HG03135 (cell line): ENCODE data around the gene CACNG1.

Experiments
- ATAC-seq: cut with Tn5 transposase; IDR thresholded peaks from one replicate; pipeline ENCODE4 v1.9.1; 2021; ENCODE audit warnings: mild to moderate bottlenecking, moderate library complexity; ENCODE audit not compliant: unreplicated experiment

Gene CACNG1

DNA sequence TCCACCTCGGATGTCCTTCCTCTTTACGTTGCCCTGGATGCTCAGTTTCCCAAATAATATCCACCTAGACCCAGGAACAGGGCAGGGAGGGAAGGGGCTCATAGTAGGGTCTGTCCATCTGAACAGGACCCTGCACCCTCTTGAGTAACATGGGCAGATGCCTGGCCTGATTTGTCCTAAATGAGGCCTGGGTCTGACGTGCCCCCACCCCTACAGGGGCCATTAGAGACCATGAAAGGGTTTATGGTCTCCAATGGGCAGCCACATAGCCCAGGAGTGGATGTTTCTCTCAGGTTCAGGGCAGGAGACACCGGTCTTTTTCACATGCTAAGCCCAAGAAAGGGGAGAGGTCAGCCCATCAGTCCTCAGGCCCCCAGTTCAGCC is 6.8 kb downstream of the CACNG1 start:
- no peak for ATAC-seq

DNA sequence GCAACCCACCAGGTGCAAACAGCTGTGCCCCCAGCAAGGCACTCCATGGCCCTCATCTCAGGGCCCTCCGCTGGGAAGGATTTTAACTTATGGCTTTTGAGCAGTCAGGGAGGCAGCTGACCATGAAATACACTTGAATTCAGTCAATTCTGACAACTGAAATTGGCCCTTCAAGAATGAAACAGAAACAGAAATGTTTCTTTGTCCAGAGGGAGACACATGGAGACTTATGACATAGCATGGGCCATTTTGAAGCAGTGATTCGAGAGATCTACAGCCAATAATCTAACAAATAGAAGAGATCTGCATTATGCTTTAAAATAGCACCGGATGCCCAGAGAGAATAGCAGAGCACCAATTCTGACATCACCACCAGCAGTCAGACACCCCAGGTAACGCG is 7.5 kb downstream of the CACNG1 start:
- ATAC-seq = no peak

GRCh38 chr17:67052720-67053437 is 8.5 kb downstream of the CACNG1 start:
- no peak for ATAC-seq

DNA sequence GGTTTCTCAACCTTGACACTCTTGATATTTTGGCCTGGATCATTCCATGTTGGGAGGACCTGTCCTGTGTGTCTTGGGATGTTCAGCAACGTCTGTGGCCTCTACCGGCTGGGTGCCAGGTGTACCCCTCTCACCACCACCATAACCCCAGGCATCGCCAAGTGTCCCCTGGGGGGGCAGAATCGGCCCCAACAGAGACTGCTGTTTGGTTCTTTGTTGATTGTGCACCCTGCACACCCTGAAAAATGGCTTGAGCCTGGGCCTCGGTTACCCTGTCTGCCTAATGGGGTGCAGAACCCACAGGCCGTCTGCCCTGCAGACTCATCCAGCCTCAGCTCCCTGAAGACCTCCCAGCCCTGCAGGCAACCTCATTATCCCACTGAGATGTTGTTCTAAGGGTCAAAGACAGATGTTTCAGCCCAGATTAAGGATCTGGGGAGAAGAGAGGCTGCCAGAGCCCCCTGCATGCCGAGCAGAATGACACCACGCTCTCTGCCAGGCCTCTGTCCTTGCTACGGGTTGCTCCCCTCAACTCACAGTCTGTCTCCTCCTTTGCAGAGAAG is 9.2 kb downstream of the CACNG1 start:
- no peak for ATAC-seq

DNA sequence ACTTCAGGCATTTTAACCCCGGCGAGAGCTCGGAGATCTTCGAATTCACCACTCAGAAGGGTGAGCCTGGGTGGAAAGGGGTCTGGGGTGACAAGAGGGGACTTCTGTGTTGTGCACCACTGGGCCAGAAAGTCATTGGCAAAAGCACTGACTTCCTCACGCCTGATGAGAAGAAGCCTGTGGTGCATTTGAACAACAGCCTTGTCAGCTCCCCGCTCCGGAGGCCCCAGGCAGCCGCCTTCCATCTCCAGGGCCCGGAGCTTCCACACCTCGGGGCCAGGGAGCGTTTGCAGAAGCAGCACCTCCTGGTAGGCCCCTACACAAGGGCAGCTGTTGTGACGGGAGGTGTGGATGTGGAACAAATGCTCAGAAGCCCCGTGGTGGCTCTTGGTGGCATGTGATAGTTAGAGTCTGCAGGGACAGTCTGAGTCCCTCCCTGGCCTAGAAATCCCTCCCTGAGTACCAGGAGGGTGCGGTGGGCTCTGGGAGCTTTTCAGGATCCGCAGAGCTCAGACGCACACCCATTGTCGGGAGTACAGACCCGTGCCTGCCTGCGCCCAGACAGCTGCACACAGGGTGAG is 9.7 kb downstream of the CACNG1 start:
- ATAC-seq = no peak

DNA sequence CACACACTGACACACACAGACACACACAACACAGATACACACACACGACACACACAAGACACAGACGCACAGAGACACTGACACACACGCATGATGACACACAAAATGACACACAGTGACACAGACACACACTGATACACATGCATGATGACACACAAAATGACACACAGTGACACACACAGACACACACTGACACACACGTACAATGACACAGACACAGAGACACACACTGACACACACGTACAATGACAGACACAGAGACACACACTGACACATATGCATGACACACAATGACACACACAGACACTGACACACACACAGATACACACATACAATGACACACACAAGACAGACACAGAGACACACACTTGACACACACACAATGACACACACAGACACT is 10.3 kb downstream of the CACNG1 start:
- no peak for ATAC-seq

DNA sequence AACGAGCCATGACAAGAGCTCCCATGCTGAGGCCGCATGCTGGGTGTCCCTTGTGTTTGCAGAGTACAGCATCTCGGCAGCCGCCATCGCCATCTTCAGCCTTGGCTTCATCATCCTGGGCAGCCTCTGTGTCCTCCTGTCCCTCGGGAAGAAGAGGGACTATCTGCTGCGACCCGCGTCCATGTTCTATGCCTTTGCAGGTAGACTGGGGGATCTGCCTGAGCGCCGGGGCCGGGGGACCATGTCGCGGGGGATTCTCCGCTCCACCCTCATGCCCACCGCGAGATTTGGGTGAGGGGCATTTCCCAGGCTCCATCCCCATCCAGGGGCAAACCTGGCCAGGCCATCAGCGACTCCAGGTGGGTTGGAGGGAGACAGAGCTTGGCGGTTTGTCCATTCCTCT is 10.7 kb downstream of the CACNG1 start:
- no peak for ATAC-seq

DNA sequence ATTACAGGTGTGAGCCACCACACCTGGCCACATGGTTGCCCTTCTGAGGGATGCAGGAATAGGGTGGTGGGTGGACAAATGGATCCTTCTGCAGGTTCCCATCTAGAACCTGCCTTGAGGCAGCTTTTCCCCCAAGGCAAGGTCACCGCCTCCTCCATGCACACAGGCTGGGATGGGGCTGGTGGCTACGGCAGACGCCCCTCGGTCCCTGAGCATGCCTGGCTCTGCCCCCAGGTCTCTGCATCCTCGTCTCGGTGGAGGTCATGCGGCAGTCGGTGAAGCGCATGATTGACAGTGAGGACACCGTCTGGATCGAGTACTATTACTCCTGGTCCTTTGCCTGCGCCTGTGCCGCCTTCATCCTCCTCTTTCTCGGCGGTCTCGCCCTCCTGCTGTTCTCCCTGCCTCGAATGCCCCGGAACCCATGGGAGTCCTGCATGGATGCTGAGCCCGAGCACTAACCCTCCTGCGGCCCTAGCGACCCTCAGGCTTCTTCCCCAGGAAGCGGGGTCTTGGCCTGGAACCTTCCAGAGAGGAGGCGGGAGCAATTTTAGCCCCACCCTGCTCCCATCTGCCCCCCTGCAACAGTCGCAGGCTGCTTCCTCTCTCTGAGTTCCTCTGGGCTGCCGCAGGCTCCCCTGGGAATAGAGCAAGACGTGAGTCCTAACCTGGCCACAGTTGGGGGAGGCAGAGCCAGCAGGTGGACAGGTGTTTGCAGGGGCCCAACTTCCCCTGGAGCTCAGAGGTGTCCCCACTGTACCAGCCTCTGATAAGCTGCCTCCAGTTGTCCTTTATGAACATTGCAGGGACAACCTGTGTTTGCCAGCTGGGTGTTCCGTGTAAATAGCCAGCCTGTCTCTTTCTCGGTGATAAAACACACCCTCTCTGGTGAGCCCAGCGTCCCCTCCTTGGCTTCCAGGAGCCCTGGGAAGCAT is 11.7 kb downstream of the CACNG1 start:
- no peak for ATAC-seq

DNA sequence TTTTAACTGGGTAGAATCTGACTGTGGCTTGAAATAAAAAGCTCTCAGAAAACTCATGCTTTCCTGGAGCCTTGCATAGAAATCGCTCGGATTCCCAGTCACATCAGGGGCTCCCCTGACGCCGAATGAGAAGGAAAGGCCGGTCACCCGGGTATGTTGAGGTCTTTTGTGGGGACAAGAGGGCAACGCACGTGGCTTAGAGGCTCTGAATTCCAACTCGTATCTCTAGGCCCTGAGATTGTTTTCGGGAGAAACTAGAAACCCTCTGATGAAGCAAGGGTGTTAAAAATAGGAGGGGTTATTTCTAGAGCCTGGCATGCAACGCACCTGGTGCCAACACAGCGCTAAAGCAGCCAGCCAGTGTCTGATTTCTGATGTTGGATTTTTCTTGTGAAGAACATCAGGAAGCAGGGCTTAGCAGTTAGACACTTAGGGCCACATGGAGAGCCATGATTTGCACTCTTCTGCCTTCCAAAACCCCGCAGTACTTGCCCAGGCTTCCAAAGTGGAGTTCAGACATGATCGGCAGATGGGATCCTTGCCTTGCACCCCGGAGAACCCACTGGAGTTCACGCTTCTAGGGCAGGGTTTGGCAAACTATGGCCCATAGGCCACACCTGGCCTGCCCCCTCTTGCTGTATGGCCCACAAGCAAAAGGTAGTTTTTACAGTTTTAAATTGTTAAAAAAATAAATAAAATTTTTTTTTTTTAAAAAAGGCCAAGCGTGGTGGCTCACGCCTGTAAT is 12.6 kb downstream of the CACNG1 start:
- no peak for ATAC-seq

DNA sequence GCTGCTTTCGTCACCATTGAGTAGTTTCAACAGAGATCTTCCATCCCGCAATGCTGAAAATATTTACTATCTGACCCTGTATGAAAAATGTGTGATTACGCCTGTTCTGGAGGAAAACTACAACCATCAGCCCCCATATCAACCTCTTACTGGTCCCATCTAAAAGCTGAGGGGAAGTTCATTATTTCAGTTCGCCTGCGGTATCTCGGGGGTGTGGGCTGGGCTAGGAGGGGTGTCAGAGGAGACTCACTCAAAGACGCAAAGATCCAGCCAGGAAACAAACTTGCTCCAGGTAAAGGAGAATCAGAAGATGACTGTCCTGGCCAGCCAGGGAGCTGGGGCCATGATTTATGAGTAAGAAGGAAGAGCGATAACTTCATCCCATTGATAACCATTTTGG is 13.7 kb downstream of the CACNG1 start:
- ATAC-seq = no peak

- no peak for ATAC-seq
Measured at GRCh38 chr17:67059372-67059771, 15.0 kb downstream of the CACNG1 start.

DNA sequence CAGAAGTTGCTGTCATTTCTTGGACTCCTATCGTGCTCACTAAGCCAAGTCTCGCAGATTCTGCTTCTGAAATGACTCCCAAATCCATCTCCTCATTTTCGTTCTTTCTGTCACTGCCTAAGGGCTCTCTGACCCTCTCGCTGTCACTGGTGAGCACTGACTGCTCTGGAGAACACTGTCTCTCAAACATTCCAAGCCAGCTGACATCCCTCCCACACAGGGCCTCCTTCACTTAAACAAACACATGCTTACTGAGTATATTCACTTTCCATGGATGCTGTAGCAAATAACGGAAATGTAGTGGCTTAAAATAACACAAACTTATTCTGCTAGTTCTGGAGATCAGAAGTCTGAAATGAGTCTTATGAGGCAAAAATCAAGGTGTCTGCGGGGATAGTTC is 18.8 kb downstream of the CACNG1 start:
- no peak for ATAC-seq

DNA sequence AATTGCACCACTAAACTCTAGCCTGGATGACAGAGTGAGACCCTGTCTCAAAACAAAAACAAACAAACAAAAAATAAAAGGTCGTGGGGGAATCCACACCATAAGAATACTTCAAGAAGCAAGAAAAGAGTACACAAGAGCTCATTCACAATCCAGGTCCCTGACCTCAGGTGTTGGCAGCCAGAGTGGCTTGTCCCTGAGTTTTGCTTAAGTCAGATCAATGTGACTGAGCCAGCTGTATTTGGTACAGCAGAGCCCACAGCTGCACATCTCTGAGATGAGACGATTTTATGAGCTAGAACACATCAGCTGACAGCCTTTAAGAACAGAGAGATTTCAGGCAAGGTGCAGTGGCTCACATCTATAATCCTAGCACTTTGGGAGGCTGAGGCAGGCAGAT is 22.4 kb downstream of the CACNG1 start:
- no peak for ATAC-seq

- no peak for ATAC-seq
Measured at GRCh38 chr17:67067571-67068482, 23.5 kb downstream of the CACNG1 start.

DNA sequence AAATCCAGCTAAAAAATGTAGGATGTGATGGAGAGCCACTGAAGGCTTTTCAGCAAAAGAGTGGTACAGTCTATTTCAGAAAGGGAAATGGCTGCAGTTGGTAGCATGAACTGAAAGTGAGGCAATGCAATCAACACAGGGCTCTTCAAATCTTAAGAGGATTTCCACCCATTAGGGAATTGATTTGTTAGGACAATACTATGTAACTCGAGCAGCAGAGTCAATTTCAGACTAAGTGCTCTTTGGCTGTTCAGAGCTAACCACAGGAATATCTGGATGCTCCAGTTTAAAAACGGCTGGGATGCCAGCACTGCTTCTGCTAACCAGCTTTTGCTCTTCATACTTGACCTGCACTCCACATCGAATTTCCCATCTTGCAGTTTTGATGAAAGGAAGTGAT is 24.6 kb downstream of the CACNG1 start:
- ATAC-seq = no peak

DNA sequence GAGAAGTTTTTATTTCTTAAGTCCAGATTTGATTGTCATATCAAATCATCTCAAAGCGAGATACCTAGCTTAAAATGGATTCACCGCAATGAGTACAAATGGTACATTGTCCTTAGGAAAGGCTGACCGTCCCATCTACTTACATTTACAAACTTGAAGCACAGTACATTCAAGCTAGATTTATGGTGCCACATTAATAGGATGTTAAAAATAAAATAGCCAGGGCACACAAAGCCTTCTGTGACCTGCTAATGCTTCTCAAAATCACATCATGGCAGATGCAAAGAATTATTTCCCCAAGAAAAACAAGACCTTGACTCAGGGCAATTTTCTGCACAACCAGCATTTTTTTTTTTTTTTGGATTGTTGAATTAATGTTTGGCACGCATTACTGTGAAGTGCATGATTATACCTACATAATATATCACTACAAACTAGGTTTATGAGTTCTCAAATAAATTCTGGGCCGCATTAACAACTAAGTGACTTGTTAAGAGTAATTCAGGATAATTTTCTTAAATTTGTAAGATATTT is 25.3 kb downstream of the CACNG1 start:
- no peak for ATAC-seq

DNA sequence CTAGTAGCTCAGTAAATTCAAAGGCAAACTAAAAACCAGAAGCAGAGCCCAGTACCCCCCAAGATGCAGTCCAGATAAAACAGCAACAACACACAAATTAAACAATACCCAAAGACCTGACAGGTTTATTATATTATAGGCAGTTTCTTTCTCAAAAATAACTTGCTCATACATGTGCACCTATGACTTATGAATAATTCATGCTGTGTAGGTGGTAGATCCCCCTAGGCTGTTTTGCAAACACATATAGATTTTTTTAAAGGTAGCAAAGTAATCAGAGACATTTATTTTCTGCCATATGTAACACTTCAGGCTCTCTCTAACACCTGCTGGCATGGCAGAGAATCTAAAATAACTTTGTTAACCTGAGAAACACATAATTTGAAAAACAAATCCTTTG is 27.2 kb downstream of the CACNG1 start:
- no peak for ATAC-seq

DNA sequence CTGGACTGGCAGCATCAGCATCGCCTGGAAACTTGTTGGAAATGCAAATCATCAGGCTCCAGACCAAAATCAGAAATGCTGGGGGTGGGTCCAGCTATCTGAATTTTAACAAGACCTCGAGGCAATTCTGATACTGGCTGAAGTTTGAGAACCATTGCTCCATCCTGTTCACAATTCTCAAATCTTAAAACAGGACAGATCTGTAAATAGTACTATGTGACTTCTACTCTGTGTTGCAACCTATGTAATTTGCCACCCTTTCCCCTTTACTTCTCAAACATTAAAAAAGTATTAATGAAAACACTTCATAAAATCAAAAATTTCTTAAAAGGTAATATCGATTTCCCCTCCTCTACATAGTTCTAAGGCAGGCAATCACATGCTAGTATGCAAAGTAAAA is 28.5 kb downstream of the CACNG1 start:
- ATAC-seq = no peak

DNA sequence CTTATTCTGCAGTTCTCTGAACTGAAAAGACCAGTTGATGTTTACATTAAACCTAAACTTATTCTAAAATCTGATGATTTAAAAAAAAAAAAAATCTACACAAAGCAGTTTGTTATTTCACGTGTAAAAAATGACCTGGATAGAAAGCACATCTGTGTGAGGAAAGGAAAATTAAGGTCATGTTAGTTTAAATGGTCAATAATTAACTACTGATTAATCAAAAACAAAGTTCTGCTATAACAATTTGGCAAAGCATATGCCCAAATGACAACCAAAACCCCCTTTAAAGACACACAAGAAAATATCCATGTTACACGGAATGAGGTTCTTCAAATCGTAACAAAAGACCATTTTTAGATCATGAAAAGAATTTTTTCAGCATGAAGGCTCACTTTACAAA is 30.4 kb downstream of the CACNG1 start:
- ATAC-seq = no peak

GRCh38 chr17:67076290-67076689 is 31.9 kb downstream of the CACNG1 start:
- ATAC-seq = no peak
